HEK293 (cell line): Measurements from ENCODE around the gene PBX3.

Source experiments
- BCL11A ChIP-seq: fragments of 450-650 bp; formaldehyde crosslinking; IDR thresholded peaks from 2 replicates; pipeline ENCODE4 v1.5.1; 2016; ENCODE audit warnings: low read depth, missing biosample characterization, missing genetic modification characterization
- BCL6B ChIP-seq: fragments of 450-650 bp; formaldehyde crosslinking; IDR thresholded peaks from 2 replicates; pipeline ENCODE4 v1.5.1; 2017; ENCODE audit warnings: missing biosample characterization, missing genetic modification characterization
- HIC1 ChIP-seq: fragments of 450-650 bp; formaldehyde crosslinking; IDR thresholded peaks from 2 replicates; pipeline ENCODE4 v1.5.1; 2016; ENCODE audit warnings: missing biosample characterization, missing genetic modification characterization
- HOXD13 ChIP-seq: sonication (generic); formaldehyde crosslinking; IDR thresholded peaks from 2 replicates; pipeline ENCODE4 v1.8.0; 2022; ENCODE audit warnings: missing genetic modification reagents, borderline replicate concordance
- MEIS1 ChIP-seq: sonication (generic); formaldehyde crosslinking; IDR thresholded peaks from 2 replicates; pipeline ENCODE4 v1.8.1; 2022; ENCODE audit warnings: missing genetic modification reagents, mild to moderate bottlenecking, borderline replicate concordance
- ZBTB17 ChIP-seq: fragments of 450-650 bp; formaldehyde crosslinking; IDR thresholded peaks from 2 replicates; pipeline ENCODE4 v1.5.1; 2016; ENCODE audit warnings: missing biosample characterization, missing genetic modification characterization
- ZBTB48 ChIP-seq: fragments of 450-650 bp; formaldehyde crosslinking; IDR thresholded peaks from 2 replicates; pipeline ENCODE4 v1.5.1; 2016; ENCODE audit warnings: missing biosample characterization, missing genetic modification characterization
- ZBTB8A ChIP-seq: fragments of 450-650 bp; formaldehyde crosslinking; IDR thresholded peaks from 2 replicates; pipeline ENCODE4 v1.5.1; 2016; ENCODE audit warnings: missing biosample characterization, missing genetic modification characterization
- ZEB2 ChIP-seq: fragments of 450-650 bp; formaldehyde crosslinking; IDR thresholded peaks from 2 replicates; pipeline ENCODE4 v1.5.1; 2016; ENCODE audit warnings: missing biosample characterization, missing genetic modification characterization
- ZNF112 ChIP-seq: fragments of 450-650 bp; formaldehyde crosslinking; IDR thresholded peaks from 2 replicates; pipeline ENCODE4 v1.5.0; 2017; ENCODE audit warnings: missing biosample characterization, missing genetic modification characterization
- ZNF114 ChIP-seq: fragments of 450-650 bp; formaldehyde crosslinking; IDR thresholded peaks from 2 replicates; pipeline ENCODE4 v1.5.0; 2017; ENCODE audit warnings: missing biosample characterization, missing genetic modification characterization
- ZNF169 ChIP-seq: fragments of 450-650 bp; formaldehyde crosslinking; IDR thresholded peaks from 2 replicates; pipeline ENCODE4 v1.5.1; 2016; ENCODE audit warnings: missing biosample characterization, missing genetic modification characterization
- ZNF274 ChIP-seq, 2 experiments: fragments of 200-500 bp in 1 of 2; fragments of 450-650 bp in 1 of 2; sonication (Bioruptor generic) in 1 of 2; formaldehyde crosslinking in 1 of 2; IDR thresholded peaks; 2 replicates each; pipeline versions ENCODE4 v1.5.1 to v1.6.1; 2014 to 2016; ENCODE audit warnings: borderline replicate concordance in 1 of 2, inconsistent platforms in 1 of 2, low read length in 1 of 2, missing biosample characterization in 1 of 2, missing genetic modification characterization in 1 of 2
- ZNF394 ChIP-seq: fragments of 450-650 bp; formaldehyde crosslinking; IDR thresholded peaks from 2 replicates; pipeline ENCODE4 v1.5.1; 2016; ENCODE audit warnings: missing biosample characterization, missing genetic modification characterization, mild to moderate bottlenecking, moderate library complexity, borderline replicate concordance
- ZNF426 ChIP-seq: fragments of 450-650 bp; formaldehyde crosslinking; IDR thresholded peaks from 2 replicates; pipeline ENCODE4 v1.5.1; 2017; ENCODE audit warnings: missing biosample characterization, missing genetic modification characterization, mild to moderate bottlenecking, inconsistent platforms, moderate library complexity
- ZNF433 ChIP-seq: fragments of 450-650 bp; formaldehyde crosslinking; IDR thresholded peaks from 2 replicates; pipeline ENCODE4 v1.5.1; 2016; ENCODE audit warnings: missing biosample characterization, missing genetic modification characterization, low read depth
- ZNF488 ChIP-seq: fragments of 450-650 bp; formaldehyde crosslinking; IDR thresholded peaks from 2 replicates; pipeline ENCODE4 v1.5.1; 2016; ENCODE audit warnings: missing biosample characterization, missing genetic modification characterization
- ZNF514 ChIP-seq: fragments of 450-650 bp; formaldehyde crosslinking; IDR thresholded peaks from 2 replicates; pipeline ENCODE4 v1.5.1; 2016; ENCODE audit warnings: missing biosample characterization, missing genetic modification characterization
- ZNF561 ChIP-seq: fragments of 450-650 bp; IDR thresholded peaks from 2 replicates; pipeline ENCODE4 v1.5.1; 2018; ENCODE audit warnings: missing biosample characterization, missing genetic modification characterization, borderline replicate concordance
- ZNF580 ChIP-seq: fragments of 450-650 bp; formaldehyde crosslinking; IDR thresholded peaks from 2 replicates; pipeline ENCODE4 v1.5.1; 2016; ENCODE audit warnings: missing biosample characterization, missing genetic modification characterization
- ZNF596 ChIP-seq: fragments of 450-650 bp; IDR thresholded peaks from 2 replicates; pipeline ENCODE4 v1.5.0; 2018; ENCODE audit warnings: missing biosample characterization, mild to moderate bottlenecking, missing genetic modification characterization, moderate library complexity
- ZNF600 ChIP-seq: fragments of 450-650 bp; formaldehyde crosslinking; IDR thresholded peaks from 2 replicates; pipeline ENCODE4 v1.5.1; 2016; ENCODE audit warnings: missing biosample characterization, missing genetic modification characterization
- ZNF654 ChIP-seq: fragments of 450-650 bp; formaldehyde crosslinking; IDR thresholded peaks from 2 replicates; pipeline ENCODE4 v1.5.1; 2016; ENCODE audit warnings: low read depth, missing biosample characterization, missing genetic modification characterization
- ZNF664 ChIP-seq: fragments of 450-650 bp; formaldehyde crosslinking; IDR thresholded peaks from 2 replicates; pipeline ENCODE4 v1.5.1; 2016; ENCODE audit warnings: missing biosample characterization, missing genetic modification characterization
- ZNF670 ChIP-seq: fragments of 450-650 bp; formaldehyde crosslinking; IDR thresholded peaks from 2 replicates; pipeline ENCODE4 v1.5.1; 2016; ENCODE audit warnings: missing biosample characterization, missing genetic modification characterization, low read depth
- ZNF707 ChIP-seq: fragments of 450-650 bp; formaldehyde crosslinking; IDR thresholded peaks from 2 replicates; pipeline ENCODE4 v1.5.1; 2016; ENCODE audit warnings: missing biosample characterization, missing genetic modification characterization
- ZNF791 ChIP-seq: fragments of 450-650 bp; formaldehyde crosslinking; IDR thresholded peaks from 2 replicates; pipeline ENCODE4 v1.5.1; 2016; ENCODE audit warnings: missing biosample characterization, missing genetic modification characterization
- ZSCAN16 ChIP-seq: fragments of 450-650 bp; formaldehyde crosslinking; IDR thresholded peaks from 2 replicates; pipeline ENCODE4 v1.5.1; 2016; ENCODE audit warnings: missing biosample characterization, missing genetic modification characterization
- TF ChIP-seq, protein P1 (sequence below): fragments of 450-650 bp; formaldehyde crosslinking; IDR thresholded peaks from 2 replicates; pipeline ENCODE4 v1.5.1; 2016; ENCODE audit warnings: missing biosample characterization, missing genetic modification characterization
- TF ChIP-seq, protein P2 (sequence below): fragments of 450-650 bp; formaldehyde crosslinking; IDR thresholded peaks from 2 replicates; pipeline ENCODE4 v1.5.1; 2016; ENCODE audit warnings: missing biosample characterization, missing genetic modification characterization
- TF ChIP-seq, protein P3 (sequence below): fragments of 450-650 bp; formaldehyde crosslinking; IDR thresholded peaks from 2 replicates; pipeline ENCODE4 v1.5.1; 2016; ENCODE audit warnings: missing biosample characterization, missing genetic modification characterization

Gene PBX3

DNA sequence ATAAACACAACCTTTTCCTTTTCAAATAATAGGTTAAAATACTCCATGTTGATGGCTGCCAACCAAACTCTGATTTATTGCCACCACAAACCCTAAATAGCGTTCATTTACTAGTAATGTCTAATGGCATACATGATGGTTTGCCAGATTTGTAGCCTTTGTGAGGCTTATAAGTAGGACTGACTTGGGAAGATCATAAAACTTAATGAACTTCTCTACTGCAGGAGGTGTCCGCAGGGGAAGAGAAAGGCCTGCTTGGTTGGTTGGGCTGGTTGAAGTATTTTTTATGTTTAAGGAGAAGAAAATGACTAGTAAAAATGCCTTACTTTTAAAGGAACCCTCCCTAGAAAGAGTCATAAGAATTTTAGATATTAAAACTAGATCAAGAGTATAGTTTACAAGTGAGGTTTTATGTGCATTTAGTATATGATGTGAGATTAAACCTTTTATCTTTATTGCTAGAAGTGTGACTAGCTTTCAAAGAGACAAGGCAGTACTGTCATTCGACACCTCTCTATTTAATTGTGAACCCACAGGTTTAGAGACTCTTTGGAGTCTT, 5.0 kb downstream of the PBX3 start (continued):
- TF ChIP-seq ZNF394 (tag by site-specific recombination) (no peak), ZNF664 (tag by site-specific recombination) (peak; percentile 8; the same call in 1 of the 2 replicates), ZNF426 (tag by site-specific recombination) (no peak), ZSCAN16 (tag by site-specific recombination) (no peak), ZNF112 (no peak), ZNF596 (tag by site-specific recombination) (peak; percentile 39), BCL11A (peak; percentile 77), ZBTB17 (tag by site-specific recombination) (peak; percentile 90), ZBTB48 (tag by site-specific recombination) (no peak), ZNF488 (tag by site-specific recombination) (no peak), ZNF580 (tag by site-specific recombination) (peak; percentile 74; the same call in 1 of the 2 replicates), MEIS1 (CRISPR knock-in tag) (peak; percentile 81; the same call in 1 of the 2 replicates), ZNF791 (tag by site-specific recombination) (no peak), HIC1 (tag by site-specific recombination) (peak; percentile 45; the same call in 1 of the 2 replicates), ZNF561 (peak; percentile 71; the same call in 1 of the 2 replicates), ZNF433 (tag by site-specific recombination) (no peak), ZNF274 (IDR thresholded peaks at IDR 0.05; ENCODE audit: low read length) (no peak), ZNF274 (tag by site-specific recombination; IDR thresholded peaks at IDR 0.05; ENCODE audit: borderline replicate concordance) (no peak), ZNF600 (tag by site-specific recombination) (no peak), ZNF707 (tag by site-specific recombination) (no peak), ZBTB8A (tag by site-specific recombination) (no peak), BCL6B (peak; percentile 72), ZNF654 (tag by site-specific recombination) (no peak), ZNF514 (no peak), ZNF670 (no peak), ZEB2 (tag by site-specific recombination) (peak; percentile 55; the same call in 1 of the 2 replicates), ZNF169 (tag by site-specific recombination) (no peak), ZNF114 (no peak), HOXD13 (CRISPR knock-in tag) (0 out of 2 replicates have a peak, but pooled peaks have one; percentile 37)
- TF ChIP-seq, protein P1, sequence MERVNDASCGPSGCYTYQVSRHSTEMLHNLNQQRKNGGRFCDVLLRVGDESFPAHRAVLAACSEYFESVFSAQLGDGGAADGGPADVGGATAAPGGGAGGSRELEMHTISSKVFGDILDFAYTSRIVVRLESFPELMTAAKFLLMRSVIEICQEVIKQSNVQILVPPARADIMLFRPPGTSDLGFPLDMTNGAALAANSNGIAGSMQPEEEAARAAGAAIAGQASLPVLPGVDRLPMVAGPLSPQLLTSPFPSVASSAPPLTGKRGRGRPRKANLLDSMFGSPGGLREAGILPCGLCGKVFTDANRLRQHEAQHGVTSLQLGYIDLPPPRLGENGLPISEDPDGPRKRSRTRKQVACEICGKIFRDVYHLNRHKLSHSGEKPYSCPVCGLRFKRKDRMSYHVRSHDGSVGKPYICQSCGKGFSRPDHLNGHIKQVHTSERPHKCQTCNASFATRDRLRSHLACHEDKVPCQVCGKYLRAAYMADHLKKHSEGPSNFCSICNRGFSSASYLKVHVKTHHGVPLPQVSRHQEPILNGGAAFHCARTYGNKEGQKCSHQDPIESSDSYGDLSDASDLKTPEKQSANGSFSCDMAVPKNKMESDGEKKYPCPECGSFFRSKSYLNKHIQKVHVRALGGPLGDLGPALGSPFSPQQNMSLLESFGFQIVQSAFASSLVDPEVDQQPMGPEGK (tag by site-specific recombination) = no peak; the same call in 1 of the 2 replicates
- TF ChIP-seq, protein P2, sequence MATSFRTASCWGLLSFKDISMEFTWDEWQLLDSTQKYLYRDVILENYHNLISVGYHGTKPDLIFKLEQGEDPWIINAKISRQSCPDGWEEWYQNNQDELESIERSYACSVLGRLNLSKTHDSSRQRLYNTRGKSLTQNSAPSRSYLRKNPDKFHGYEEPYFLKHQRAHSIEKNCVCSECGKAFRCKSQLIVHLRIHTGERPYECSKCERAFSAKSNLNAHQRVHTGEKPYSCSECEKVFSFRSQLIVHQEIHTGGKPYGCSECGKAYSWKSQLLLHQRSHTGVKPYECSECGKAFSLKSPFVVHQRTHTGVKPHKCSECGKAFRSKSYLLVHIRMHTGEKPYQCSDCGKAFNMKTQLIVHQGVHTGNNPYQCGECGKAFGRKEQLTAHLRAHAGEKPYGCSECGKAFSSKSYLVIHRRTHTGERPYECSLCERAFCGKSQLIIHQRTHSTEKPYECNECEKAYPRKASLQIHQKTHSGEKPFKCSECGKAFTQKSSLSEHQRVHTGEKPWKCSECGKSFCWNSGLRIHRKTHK = no peak
- TF ChIP-seq, protein P3, sequence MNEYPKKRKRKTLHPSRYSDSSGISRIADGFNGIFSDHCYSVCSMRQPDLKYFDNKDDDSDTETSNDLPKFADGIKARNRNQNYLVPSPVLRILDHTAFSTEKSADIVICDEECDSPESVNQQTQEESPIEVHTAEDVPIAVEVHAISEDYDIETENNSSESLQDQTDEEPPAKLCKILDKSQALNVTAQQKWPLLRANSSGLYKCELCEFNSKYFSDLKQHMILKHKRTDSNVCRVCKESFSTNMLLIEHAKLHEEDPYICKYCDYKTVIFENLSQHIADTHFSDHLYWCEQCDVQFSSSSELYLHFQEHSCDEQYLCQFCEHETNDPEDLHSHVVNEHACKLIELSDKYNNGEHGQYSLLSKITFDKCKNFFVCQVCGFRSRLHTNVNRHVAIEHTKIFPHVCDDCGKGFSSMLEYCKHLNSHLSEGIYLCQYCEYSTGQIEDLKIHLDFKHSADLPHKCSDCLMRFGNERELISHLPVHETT (tag by site-specific recombination) = peak; percentile 63
